Epithelial cell of proximal tubule (primary cell): ENCODE measurements around the gene MPPE1. TPM values are rescaled to one million over a fixed set of nuclear protein-coding genes. Genes with fewer than 3 reads are reported as not detected.
"Not testable (repeated sequence)": the region's sequence is repeated elsewhere in the genome, so short reads cannot be mapped to it uniquely, and the experiment has no call there.

ENCODE experiments used
- DNase-seq: peaks from one replicate; pipeline ENCODE4 v3.0.0-alpha.2; 2011; ENCODE audit warnings: low read depth
- H3K4me3 ChIP-seq: 2 replicates; pipeline ENCODE4 v1.5.1; 2011; ENCODE audit warnings: low read depth, mild to moderate bottlenecking, low read length
- total RNA-seq: library from RNA; depleted of rRNA; stranded (reverse); fragments of >200 nt; gene quantifications from 2 replicates; pipeline ENCODE4 v1.2.3, GENCODE V29; 2015
- TF ChIP-seq, protein P1 (sequence below): conservative IDR thresholded peaks from 2 replicates; pipeline ENCODE4 v1.5.1; 2012; ENCODE audit warnings: low read depth, mild to moderate bottlenecking, low read length

Gene MPPE1
- total RNA-seq, 1 donor from 2014 or later = 32.5 TPM

DNA sequence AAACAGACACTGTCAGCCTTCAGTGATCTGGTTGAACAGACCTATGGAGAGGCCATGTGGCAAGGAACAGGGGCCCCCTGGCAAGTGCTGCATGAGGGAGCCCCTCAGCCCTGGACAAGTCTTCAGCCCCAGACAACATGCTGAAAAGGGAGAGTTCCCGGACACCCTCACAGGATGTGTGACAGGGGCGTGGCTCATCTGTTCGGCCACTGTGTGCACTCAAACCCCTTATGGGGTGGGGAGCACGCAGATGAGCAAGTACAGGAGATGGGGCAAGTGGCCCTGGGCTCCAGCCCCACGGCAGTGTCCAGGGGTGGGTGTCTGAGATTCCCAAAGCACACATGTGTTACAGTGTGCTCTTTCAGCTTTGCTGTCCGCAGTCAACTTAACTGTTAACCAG lies 35.4 kb upstream of the MPPE1 start:
- TF ChIP-seq, protein P1, sequence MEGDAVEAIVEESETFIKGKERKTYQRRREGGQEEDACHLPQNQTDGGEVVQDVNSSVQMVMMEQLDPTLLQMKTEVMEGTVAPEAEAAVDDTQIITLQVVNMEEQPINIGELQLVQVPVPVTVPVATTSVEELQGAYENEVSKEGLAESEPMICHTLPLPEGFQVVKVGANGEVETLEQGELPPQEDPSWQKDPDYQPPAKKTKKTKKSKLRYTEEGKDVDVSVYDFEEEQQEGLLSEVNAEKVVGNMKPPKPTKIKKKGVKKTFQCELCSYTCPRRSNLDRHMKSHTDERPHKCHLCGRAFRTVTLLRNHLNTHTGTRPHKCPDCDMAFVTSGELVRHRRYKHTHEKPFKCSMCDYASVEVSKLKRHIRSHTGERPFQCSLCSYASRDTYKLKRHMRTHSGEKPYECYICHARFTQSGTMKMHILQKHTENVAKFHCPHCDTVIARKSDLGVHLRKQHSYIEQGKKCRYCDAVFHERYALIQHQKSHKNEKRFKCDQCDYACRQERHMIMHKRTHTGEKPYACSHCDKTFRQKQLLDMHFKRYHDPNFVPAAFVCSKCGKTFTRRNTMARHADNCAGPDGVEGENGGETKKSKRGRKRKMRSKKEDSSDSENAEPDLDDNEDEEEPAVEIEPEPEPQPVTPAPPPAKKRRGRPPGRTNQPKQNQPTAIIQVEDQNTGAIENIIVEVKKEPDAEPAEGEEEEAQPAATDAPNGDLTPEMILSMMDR = no peak
- DNase-seq = no peak
- H3K4me3 ChIP-seq = no peak overlapping the region

DNA sequence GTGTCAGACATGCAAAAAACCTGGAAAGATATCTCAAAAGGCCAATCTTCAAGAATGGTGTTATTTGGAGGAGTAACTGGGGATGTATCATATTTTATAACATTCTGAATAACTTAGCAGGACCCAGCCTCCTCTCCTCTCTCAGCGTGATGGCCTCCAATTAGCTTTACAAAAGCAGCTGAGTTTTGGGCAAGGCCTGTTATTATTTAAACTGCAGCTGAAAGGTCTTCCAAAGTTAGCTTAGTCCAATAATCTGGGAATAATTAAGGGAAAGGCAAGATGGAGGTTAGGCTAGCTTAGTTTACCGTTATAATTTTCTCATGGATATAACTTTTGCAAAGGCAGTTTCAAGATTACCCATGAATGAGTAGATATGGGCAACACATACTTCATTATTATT lies 32.8 kb upstream of the MPPE1 start:
- TF ChIP-seq, protein P1 = no peak
- no peak overlapping the region for H3K4me3 ChIP-seq
- DNase-seq = no peak

DNA sequence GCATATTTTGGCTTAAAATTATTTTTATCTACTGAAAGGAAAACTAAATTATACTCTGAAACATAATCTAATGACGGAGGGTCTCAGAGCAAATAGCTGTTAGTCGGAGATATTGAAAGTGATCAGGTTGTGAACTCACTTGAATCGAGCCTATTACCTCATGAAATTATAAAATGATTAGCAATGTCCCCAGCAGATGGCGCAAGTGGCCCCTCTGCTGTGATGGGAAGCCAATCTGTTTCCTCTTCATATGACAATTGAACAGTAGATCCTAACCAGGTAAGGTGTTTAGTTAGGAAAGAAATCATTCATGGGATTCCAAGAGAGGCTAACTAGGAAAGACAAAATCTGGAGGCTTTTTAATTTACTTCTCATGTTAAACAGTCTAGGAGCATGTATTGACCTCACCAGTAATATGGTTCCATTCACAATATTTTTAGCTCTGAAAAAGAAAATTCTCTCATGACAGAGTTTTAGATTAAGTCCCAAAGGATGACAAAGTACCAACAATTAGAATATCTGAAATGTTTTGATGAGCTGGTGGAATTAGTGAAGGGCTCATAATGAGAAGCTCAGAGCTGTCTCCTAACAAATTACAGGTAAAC lies 29.9 kb upstream of the MPPE1 start:
- DNase-seq = no peak
- H3K4me3 ChIP-seq = no peak overlapping the region
- TF ChIP-seq, protein P1 = peak; percentile 83

DNA sequence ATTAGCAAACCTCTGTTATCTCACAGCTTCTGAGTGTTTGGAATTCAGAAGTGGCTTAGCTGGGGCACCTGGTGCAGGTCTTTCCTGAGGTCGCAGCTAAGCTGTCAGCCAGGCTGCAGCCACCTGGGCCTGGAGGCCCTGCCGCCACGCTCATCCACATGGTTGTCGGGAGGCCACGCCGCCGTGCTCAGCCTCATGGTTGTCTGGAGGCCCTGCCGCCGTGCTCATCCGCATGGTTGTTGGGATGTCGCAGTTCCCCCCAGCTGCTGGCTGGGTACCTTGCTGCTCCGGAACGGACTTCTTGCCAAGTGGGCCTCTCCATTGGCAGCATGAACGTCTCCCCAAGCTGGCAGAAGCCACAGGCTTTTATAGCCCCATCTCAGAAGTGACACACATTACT lies 24.3 kb upstream of the MPPE1 start:
- no peak overlapping the region for H3K4me3 ChIP-seq
- TF ChIP-seq, protein P1 = no peak
- DNase-seq = no peak

DNA sequence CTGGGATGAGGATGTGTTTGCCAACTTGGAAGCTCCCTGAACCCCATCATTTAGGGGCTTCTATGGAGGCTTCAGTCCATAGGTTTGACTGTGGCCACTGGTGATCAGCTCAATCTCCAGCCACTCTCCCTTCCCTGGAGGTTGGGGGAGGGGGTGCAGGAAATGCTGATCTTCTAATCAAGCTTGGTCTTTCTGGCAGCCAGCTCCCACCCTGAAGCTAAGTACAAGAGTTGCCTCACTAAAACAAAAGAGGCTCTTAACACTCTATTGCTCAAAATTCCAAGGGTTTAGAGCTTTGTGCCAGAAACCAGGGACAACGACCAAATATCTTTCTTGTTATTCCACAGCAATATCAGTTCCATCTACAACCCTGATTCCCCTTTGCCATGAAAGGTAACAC lies 19.4 kb upstream of the MPPE1 start:
- TF ChIP-seq, protein P1 = no peak
- DNase-seq = no peak
- peak overlapping the region; percentile 3 for H3K4me3 ChIP-seq

DNA sequence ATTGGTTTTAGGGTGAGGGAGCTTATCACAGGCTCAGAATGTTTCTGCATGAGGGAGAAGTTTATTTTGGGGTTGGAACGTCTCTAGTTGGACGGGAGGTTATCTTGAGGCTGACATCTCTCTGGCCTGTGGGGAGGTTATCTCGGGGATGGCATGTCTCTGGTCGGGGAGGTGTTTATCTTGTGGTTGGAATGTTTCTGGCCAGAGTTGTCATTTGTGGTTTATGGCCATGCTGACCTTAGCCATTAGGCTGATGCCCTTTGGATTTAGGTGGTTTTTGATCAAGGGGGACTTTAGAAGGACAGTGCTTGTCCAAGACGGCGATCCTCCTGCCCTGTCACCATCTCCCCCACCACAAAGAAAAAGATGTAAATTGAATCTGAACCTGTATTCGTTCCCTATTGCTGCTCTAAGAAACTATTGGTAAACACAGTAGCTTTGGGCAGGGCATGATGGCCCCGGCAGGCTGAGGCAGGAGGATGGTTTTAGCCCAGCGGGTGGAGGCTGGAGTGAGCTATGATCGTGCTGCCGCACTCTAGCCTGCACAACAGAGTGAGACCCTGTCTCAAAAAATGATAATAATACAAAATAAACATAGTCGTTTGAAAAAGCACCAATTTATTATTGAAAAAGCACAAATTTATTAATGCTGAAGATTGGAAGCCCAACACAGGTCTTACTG lies 17.8 kb upstream of the MPPE1 start:
- H3K4me3 ChIP-seq = no peak overlapping the region
- TF ChIP-seq, protein P1 = no peak
- DNase-seq = no peak

DNA sequence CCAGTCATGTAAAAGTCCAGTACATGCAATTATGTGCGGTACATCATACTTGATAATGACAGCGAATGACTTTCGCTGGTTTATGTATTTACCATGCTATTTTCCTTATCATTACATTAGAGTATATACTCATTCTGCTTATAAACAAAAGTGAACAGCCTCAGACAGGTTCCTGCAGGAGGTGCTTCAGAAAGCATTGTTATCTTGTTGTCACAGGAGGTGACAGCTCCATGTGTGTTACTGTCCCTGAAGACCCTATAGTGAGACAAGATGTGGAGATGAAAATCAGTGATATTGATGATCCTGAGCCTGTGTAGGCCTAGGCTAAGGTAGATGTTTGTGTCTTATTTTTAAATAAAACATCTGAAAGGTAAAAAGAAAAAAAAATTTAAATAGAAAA lies 15.3 kb upstream of the MPPE1 start:
- DNase-seq = no peak
- H3K4me3 ChIP-seq = no peak overlapping the region
- TF ChIP-seq, protein P1 = no peak

DNA sequence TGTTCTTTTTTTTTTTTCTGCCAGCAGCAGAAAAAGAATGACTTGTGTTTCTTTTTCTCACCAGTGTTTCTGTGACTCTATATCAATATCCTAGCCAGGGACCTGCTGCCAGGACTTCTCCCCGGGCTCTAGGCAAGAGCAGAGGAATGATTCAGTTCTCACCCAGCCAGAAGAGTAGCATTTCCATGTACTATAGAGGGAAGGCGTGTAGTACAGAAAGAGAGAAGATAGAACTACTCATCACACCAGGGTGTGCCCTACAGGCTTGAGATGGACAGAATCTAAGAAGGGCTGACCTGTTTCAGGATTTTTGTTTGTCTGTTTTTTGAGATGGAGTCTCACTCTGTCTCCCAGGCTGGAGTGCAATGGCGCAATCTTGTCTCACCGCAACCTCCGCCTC lies 11.4 kb upstream of the MPPE1 start:
- not testable (repeated sequence) for DNase-seq, H3K4me3 ChIP-seq

DNA sequence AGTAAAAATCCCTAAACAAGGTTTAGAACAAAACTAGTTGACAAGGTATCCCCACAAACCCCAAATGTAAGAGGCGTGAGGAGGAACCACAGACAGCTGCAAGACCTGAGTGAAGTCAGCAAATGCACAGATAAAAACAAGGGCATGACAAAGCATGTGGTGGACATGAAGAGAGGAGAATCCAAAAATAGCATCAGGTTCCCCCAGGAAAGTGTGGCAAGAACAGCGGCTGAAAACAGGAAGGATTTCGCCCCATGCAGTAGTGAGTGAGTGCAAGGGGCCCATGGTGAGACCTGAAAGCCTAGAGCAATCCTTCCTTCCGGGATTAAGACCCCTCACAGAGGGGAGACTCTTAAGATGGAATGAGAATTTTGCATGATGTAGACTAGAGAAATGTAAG lies 8.8 kb upstream of the MPPE1 start:
- not testable (repeated sequence) for H3K4me3 ChIP-seq, DNase-seq
